H1 (cell line): ENCODE measurements around the gene LPP. TPM values are rescaled to one million over a fixed set of nuclear protein-coding genes. Genes with fewer than 3 reads are reported as not detected.

Source experiments
- SIX5 ChIP-seq: IDR thresholded peaks from 2 replicates; pipeline ENCODE4 v1.6.1; 2011; ENCODE audit warnings: mild to moderate bottlenecking, low read depth, low read length
- polyA plus RNA-seq, 7 experiments: library from polyadenylated mRNA; depleted of rRNA in 3 of 7; stranded (reverse) in 5 of 7; unstranded in 2 of 7; fragments of >200 nt in 5 of 7; fragments of 200-250 nt in 2 of 7; gene quantifications; 1 replicate in 5 of 7; 2 replicates in 1 of 7; 4 replicates in 1 of 7; pipeline versions ENCODE4 v1.2.1 to v1.2.3, GENCODE V29; 2011 to 2013; ENCODE audit warnings: missing spikeins in 2 of 7, mixed read lengths in 2 of 7
- total RNA-seq: library from RNA; stranded (reverse); fragmentation: NEBNext Ultra II Directional; extraction: Animal tissue kit (Norgen Biotek cat#: 25700); gene quantifications from 2 replicates; pipeline ENCODE4 v1.2.1, GENCODE V29; 2021
- TF ChIP-seq, protein P1 (sequence below): fragments of 300-600 bp; sonication (generic); IDR thresholded peaks from 2 replicates; pipeline ENCODE4 v1.7.1; 2012; ENCODE audit warnings: low read length, moderate library complexity, mild to moderate bottlenecking, inconsistent platforms; ENCODE audit not compliant: insufficient replicate concordance

The LPP gene
- total and polyA plus RNA-seq, 2 of the 8 experiments (the other 6 are each of a cell fraction or from before 2014, with no cell fraction given): 10.0 to 53.3 TPM

DNA sequence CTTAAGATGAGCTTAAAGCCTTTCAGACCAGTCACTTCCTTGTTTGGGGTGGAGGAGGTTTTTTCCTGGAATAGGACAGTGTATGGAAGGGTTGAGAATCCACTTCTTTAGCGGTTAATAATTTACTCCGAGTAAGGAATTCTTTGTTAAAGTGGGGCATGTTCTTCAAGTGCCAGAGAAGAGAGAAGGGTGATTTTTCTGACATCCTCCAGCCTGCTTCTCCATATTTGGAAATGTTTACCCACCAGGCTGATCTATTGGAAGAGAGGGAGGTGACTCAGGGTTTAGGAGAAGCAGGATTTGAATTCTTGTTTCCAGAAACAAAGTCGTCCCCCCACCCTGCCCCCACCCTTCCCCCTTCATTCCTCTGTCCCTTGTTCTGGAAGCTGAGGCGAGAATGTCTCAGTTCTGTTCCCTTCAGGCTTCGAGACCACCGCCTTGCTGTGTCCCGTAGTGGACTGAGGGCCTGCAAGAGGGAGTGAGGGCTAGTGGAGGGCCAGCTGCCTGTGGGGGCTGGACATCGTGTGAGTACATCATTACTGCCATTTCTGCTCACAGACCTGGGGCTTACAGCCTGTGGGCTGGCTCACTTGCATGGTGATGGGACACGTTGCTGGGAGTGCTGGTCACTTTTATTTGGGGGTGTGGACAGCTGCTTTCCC is 58.5 kb downstream of the LPP start (continued):
- TF ChIP-seq, protein P1, sequence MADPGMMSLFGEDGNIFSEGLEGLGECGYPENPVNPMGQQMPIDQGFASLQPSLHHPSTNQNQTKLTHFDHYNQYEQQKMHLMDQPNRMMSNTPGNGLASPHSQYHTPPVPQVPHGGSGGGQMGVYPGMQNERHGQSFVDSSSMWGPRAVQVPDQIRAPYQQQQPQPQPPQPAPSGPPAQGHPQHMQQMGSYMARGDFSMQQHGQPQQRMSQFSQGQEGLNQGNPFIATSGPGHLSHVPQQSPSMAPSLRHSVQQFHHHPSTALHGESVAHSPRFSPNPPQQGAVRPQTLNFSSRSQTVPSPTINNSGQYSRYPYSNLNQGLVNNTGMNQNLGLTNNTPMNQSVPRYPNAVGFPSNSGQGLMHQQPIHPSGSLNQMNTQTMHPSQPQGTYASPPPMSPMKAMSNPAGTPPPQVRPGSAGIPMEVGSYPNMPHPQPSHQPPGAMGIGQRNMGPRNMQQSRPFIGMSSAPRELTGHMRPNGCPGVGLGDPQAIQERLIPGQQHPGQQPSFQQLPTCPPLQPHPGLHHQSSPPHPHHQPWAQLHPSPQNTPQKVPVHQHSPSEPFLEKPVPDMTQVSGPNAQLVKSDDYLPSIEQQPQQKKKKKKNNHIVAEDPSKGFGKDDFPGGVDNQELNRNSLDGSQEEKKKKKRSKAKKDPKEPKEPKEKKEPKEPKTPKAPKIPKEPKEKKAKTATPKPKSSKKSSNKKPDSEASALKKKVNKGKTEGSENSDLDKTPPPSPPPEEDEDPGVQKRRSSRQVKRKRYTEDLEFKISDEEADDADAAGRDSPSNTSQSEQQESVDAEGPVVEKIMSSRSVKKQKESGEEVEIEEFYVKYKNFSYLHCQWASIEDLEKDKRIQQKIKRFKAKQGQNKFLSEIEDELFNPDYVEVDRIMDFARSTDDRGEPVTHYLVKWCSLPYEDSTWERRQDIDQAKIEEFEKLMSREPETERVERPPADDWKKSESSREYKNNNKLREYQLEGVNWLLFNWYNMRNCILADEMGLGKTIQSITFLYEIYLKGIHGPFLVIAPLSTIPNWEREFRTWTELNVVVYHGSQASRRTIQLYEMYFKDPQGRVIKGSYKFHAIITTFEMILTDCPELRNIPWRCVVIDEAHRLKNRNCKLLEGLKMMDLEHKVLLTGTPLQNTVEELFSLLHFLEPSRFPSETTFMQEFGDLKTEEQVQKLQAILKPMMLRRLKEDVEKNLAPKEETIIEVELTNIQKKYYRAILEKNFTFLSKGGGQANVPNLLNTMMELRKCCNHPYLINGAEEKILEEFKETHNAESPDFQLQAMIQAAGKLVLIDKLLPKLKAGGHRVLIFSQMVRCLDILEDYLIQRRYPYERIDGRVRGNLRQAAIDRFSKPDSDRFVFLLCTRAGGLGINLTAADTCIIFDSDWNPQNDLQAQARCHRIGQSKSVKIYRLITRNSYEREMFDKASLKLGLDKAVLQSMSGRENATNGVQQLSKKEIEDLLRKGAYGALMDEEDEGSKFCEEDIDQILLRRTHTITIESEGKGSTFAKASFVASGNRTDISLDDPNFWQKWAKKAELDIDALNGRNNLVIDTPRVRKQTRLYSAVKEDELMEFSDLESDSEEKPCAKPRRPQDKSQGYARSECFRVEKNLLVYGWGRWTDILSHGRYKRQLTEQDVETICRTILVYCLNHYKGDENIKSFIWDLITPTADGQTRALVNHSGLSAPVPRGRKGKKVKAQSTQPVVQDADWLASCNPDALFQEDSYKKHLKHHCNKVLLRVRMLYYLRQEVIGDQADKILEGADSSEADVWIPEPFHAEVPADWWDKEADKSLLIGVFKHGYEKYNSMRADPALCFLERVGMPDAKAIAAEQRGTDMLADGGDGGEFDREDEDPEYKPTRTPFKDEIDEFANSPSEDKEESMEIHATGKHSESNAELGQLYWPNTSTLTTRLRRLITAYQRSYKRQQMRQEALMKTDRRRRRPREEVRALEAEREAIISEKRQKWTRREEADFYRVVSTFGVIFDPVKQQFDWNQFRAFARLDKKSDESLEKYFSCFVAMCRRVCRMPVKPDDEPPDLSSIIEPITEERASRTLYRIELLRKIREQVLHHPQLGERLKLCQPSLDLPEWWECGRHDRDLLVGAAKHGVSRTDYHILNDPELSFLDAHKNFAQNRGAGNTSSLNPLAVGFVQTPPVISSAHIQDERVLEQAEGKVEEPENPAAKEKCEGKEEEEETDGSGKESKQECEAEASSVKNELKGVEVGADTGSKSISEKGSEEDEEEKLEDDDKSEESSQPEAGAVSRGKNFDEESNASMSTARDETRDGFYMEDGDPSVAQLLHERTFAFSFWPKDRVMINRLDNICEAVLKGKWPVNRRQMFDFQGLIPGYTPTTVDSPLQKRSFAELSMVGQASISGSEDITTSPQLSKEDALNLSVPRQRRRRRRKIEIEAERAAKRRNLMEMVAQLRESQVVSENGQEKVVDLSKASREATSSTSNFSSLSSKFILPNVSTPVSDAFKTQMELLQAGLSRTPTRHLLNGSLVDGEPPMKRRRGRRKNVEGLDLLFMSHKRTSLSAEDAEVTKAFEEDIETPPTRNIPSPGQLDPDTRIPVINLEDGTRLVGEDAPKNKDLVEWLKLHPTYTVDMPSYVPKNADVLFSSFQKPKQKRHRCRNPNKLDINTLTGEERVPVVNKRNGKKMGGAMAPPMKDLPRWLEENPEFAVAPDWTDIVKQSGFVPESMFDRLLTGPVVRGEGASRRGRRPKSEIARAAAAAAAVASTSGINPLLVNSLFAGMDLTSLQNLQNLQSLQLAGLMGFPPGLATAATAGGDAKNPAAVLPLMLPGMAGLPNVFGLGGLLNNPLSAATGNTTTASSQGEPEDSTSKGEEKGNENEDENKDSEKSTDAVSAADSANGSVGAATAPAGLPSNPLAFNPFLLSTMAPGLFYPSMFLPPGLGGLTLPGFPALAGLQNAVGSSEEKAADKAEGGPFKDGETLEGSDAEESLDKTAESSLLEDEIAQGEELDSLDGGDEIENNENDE: no peak
- no peak for TF ChIP-seq SIX5
